ENCODE measurements around the gene RELL1. TPM values are rescaled to one million over a fixed set of nuclear protein-coding genes. Genes with fewer than 3 reads are reported as not detected.

Gene RELL1
- polyA plus RNA-seq, 1 donor from 2014 or later = 0.86 TPM

DNA sequence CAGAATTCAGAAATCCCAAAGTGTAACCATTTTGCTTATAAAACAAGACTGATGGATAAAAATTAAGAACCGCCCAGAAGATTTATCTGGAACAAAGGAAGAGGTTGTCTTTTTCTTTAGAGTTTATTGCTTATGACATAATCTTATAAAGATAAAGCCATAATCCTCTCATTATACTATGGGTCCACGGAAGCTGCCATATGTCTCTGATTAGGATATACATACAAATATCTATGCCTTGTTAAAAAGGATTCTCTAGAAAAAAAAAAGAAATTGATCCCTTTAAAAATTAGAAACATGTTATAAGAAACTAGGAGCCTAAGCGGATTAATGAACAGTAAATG, 70.5 kb downstream of the RELL1 start:
- Mint-ChIP-seq H3K27me3 (no peaks in the 10 kb centered on the region), H3K4me1 (no peaks in the 10 kb centered on the region), H3K4me3 (no peak overlapping the region), H3K9me3 (no peaks in the 10 kb centered on the region), H3K36me3 (no peaks in the 10 kb centered on the region), H3K27ac (no peak overlapping the region)

DNA sequence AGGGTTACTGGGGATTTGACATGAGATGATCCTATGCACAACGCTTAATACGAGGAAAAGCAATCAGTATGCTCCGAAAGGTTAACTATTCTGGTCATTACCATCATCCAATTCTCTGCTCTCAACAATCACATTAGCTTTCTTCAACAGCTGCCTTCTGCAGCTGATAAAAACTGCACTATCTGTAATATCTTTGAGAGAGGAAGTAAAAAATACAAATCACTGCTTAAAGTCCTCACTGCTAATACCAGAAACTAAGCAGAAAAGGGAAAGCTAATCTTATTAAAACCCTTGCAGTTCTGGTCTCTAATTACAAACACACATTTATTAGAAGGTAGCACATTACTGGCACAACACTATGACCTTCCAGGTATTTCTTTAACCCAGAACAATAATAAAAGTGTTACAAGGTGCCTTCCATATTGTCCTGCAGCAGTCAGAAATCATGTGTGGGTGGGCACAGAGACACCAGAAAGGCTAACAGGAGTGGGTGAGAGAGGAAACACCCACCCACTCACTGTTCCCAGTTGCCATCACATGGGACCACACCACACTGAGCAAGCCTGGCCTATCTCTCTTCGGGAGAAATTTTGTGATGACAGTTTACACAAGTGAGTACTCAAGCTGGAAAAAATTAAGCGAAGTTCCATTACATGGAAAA, 71.0 kb downstream of the RELL1 start:
- Mint-ChIP-seq H3K4me3 (no peak overlapping the region), H3K27ac (peak overlapping the region in 1 of 3 donors; percentile 15)

DNA sequence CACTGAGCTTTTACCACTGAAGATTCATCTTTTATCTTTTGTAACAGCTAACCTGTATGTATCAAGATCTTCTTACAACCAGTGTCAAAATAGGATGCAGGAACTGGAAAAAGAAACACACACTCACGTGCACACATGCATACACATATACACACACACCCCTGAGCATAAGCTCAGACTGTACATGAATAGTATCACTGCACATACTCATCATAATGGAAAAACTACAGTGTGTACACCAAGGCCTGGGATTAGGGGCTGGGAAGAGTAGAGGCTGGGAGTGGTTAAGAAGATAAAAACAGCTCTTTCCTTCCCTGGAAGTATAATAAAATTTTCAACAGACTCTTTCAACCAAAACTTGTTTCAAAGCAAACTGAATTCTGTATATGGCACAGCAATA, 73.4 kb downstream of the RELL1 start:
- H3K9me3 Mint-ChIP-seq = peaks cover 0 to 2% (median 0%) of the 10 kb centered on the region in 3 donors
- H3K27me3 Mint-ChIP-seq = no peaks in the 10 kb centered on the region
- no peak overlapping the region for H3K4me3 Mint-ChIP-seq
- no peaks in the 10 kb centered on the region for H3K36me3 Mint-ChIP-seq
- H3K27ac Mint-ChIP-seq = peak overlapping the region in 1 of 3 donors; percentile 24
- H3K4me1 Mint-ChIP-seq = no peaks in the 10 kb centered on the region

More for the DNA sequence above, 71.0 kb downstream of the RELL1 start:
- Mint-ChIP-seq H3K9me3 (no peaks in the 10 kb centered on the region), H3K27me3 (no peaks in the 10 kb centered on the region), H3K36me3 (no peaks in the 10 kb centered on the region), H3K4me1 (no peaks in the 10 kb centered on the region)

DNA sequence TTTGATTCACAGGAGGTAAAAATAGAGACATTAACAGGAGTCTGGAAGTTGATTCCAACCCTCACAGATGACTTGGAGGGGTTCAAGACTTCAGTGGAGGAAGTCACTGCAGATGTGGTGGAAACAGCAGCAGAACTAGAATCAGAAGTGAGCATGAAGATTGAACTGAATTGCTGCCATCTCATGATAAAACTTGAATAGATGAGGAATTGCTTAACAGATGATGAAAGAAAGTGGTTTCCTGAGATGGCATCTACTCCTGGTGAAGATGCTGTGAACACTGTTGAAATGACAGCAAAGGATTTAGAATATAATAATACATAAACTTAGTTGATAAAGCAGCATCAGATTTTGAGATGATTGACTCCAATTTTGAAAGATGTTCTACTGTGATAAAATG, 76.5 kb downstream of the RELL1 start:
- Mint-ChIP-seq H3K9me3 (peaks cover 0 to 3% (median 2%) of the 10 kb centered on the region in 3 donors), H3K27ac (no peak overlapping the region), H3K27me3 (no peaks in the 10 kb centered on the region), H3K4me1 (no peaks in the 10 kb centered on the region), H3K4me3 (no peak overlapping the region), H3K36me3 (no peaks in the 10 kb centered on the region)

DNA sequence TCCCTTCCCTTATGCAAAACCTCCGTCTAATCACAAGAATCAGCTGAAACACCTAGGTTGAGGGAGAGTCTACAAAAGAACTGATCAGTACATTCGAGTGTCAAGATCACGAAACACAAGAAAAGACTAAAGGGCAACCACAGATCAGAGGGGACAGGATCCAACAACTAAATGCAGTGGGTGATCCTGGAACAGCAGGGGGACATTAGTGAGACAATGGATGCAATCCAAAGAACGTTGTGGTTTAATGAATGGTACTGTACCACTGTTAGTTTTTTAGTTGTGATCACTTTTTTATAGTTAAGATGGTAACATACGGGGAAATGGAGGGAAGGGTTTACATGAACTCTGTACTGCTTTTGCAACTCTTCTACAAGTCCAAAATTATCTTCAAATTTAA, 79.2 kb downstream of the RELL1 start:
- no peaks in the 10 kb centered on the region for H3K27me3 Mint-ChIP-seq
- no peaks in the 10 kb centered on the region for H3K36me3 Mint-ChIP-seq
- peaks cover 0 to 3% (median 2%) of the 10 kb centered on the region in 3 donors for H3K9me3 Mint-ChIP-seq
- peaks cover 0 to 2% (median 0%) of the 10 kb centered on the region in 3 donors for H3K4me1 Mint-ChIP-seq
- no peak overlapping the region for H3K4me3 Mint-ChIP-seq
- H3K27ac Mint-ChIP-seq = no peak overlapping the region

DNA sequence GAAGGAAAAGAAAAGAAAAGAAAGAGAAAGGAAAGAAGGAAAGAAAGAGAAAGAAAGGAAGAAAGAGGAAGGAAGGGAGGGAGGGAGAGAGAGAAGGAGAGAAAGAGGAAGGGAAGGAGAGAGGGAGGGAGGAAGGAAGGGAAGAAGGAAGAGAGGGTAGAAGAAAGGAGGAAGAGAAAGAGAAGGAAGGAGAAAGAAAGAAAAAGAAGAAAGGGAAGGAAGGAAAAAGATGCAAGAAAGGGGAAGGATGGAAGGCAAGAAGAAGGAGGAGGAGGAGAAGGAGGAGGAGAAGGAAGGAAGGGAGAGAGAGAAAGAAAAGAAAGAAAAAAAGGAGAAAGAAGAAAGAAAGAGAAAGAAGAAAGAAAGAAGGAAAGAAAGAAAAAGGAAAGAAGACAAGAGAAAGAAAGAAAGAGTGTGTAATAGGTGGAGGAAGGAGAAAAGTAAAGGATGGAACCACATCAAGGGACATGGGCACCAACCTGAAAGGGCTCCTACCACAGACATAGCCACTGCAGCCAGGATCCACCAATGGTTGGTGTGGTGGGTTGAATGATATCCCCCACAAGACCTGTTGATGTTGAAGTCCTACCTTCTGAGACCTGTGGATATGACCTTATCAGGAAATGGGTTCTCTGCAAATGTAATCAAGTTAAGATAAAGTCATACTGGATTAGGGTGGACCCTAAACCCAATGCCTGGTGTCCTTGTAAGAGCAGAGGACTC, 80.2 kb downstream of the RELL1 start:
- Mint-ChIP-seq H3K9me3 (peaks cover 0 to 3% (median 2%) of the 10 kb centered on the region in 3 donors), H3K4me3 (peak overlapping the region in 1 of 4 donors; percentile 36), H3K27me3 (no peaks in the 10 kb centered on the region), H3K4me1 (peaks cover 0 to 2% (median 0%) of the 10 kb centered on the region in 3 donors), H3K27ac (no peak overlapping the region), H3K36me3 (no peaks in the 10 kb centered on the region)

DNA sequence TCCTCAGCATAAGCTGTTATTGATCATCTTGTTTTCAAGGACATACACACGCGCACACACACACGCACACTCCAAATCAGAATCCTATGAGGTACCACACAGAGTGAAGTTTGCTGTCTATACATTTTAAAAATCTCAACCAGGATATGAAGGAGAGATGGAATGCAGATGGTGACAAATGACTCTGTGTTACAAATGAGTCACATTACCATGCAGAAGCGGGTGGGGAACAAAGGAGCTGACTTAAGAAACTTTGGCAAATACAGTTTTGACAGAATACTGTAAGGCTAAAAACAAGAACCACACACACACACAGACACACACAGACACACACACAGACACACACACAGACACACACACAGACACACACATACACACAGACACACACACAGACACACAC, 81.7 kb downstream of the RELL1 start:
- Mint-ChIP-seq H3K4me1 (peaks cover 0 to 2% (median 0%) of the 10 kb centered on the region in 3 donors), H3K27ac (peak overlapping the region in 1 of 3 donors; percentile 94), H3K4me3 (no peak overlapping the region), H3K36me3 (no peaks in the 10 kb centered on the region), H3K27me3 (no peaks in the 10 kb centered on the region), H3K9me3 (peaks cover 0 to 3% (median 2%) of the 10 kb centered on the region in 3 donors)

DNA sequence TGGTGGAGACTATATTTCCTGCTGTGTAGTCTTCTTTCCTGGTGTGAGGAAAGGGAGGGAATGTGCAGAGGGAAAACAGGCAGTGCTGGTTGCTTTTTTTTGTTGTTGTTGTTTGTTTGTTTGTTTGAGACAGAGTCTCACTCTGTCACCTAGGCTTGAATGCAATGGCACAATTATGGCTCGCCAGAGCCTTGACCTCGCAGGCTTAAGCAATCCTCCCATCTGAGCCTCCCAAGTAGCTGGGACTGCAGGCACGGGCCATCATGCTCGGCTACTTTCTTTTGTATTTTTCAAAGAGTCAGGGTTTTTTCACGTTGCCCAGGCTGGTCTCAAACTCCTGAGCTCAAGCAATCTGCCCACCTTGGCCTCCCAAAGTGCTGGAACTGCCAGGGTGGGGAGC, 82.5 kb downstream of the RELL1 start:
- Mint-ChIP-seq H3K27me3 (no peaks in the 10 kb centered on the region), H3K4me3 (no peak overlapping the region), H3K27ac (no peak overlapping the region), H3K9me3 (peaks cover 0 to 3% (median 0%) of the 10 kb centered on the region in 3 donors), H3K36me3 (no peaks in the 10 kb centered on the region), H3K4me1 (peaks cover 0 to 2% (median 0%) of the 10 kb centered on the region in 3 donors)

DNA sequence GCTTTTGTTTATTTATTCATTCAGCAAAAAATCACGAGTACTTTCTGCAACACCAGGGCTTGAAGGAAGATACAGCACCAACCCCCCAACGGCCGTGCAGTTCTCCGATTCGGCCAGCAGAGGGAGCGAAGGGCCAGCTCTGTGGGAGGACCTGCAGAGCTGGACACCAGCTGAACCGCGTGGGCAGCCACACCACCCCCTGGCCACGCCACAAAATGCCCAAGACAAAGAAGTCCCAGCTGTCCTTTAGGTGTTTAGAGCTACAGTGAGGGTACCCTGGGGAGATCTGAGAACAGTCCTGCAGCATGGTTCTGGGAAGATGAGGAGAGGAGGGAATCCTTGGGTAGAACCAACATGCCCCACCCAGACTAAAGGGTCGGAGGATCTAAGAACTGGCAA, 83.1 kb downstream of the RELL1 start:
- H3K4me1 Mint-ChIP-seq = peaks cover 0 to 2% (median 0%) of the 10 kb centered on the region in 3 donors
- no peaks in the 10 kb centered on the region for H3K36me3 Mint-ChIP-seq
- no peak overlapping the region for H3K4me3 Mint-ChIP-seq
- no peaks in the 10 kb centered on the region for H3K27me3 Mint-ChIP-seq
- H3K27ac Mint-ChIP-seq = peak overlapping the region in 1 of 3 donors; percentile 31
- H3K9me3 Mint-ChIP-seq = peaks cover 0 to 3% (median 0%) of the 10 kb centered on the region in 3 donors

DNA sequence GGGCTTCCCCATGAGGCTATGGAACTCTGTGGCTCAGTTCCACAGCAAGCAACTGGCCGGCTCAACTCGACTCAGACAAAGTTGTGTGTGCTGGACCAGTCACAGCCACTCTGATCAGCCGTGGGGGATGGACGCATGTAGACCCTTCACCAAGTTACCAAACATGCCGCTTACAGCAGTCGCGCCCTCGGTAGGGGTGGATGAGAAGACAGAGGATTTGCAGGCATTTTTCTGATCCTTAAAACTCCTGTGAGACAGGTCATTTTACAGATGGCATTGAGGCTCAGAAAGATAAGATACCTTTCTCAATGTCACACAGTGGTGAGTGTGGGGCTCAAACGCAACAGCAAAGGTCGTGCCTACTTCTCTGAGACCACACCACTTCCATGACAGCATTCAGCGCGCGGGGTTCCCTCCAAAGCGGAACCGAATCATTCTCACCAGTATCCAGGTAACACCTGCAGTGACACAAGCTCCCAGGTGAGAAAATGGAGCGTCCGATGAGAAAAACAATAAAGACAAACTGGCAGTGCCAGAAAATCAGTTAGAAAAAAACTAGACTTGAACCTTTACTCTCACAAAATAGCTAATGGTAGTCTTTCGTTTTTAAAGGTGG, 83.6 kb downstream of the RELL1 start:
- Mint-ChIP-seq H3K4me3 (no peak overlapping the region), H3K36me3 (no peaks in the 10 kb centered on the region), H3K4me1 (peaks cover 0 to 2% (median 0%) of the 10 kb centered on the region in 3 donors), H3K27ac (no peak overlapping the region), H3K9me3 (peaks cover 0 to 3% (median 0%) of the 10 kb centered on the region in 3 donors), H3K27me3 (no peaks in the 10 kb centered on the region)

DNA sequence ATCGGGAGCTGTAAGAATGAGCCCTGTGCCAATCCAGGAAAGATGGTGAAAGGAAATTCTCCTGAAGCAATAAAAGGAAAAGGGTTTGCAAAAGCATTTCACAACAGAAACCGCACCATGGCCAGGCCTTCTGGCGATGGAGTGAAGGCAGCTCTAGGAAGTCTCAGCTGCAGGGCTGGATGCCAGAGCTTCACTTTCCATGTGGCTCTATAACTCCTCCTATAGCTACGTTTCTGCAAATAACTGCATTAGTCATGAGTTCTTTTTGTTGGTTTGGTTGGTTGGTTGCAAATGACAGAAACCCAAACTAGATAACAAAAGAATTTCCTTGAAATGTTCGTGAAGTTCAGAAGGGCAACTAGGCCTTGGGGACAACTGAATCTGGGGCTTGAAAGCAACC, 84.6 kb downstream of the RELL1 start:
- Mint-ChIP-seq H3K4me3 (no peak overlapping the region), H3K36me3 (no peaks in the 10 kb centered on the region), H3K9me3 (no peaks in the 10 kb centered on the region), H3K27me3 (no peaks in the 10 kb centered on the region), H3K27ac (peak overlapping the region in 1 of 3 donors; percentile 6), H3K4me1 (peaks cover 0 to 2% (median 0%) of the 10 kb centered on the region in 3 donors)

DNA sequence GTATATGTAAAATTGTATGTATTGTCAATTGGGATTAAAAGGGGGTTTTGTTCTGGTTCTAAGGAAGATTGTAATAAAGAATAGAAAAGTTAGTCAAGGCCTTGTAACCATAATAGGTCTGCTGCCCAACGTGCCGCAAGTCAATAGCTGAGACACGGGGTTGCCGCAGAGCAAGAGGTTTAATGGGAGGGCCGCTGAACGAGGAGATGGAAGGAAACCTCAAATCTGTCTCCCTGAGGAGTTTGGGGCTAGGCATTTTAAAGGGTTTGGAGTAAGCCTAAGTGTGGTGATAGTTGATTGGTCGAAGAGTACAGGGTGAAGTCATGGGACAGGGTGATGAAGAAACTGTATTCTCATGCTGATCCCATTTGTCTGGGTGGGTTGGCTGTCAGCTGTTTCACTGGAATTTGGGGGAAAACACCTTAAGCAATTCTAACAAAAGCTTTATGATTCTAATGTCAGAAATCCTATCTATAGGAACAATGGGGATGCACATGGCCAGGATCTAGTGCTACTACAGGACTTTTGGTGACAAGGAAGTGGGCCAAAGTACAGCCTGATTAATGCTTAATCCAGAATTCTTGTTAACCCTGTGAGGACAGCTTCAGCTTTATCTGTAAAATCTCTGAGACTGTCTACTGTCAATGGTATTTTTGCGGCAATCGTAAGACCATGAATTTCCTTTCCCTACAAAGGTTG, 86.9 kb downstream of the RELL1 start:
- no peaks in the 10 kb centered on the region for H3K36me3 Mint-ChIP-seq
- H3K27me3 Mint-ChIP-seq = no peaks in the 10 kb centered on the region
- H3K4me1 Mint-ChIP-seq = peaks cover 0 to 2% (median 0%) of the 10 kb centered on the region in 3 donors
- H3K9me3 Mint-ChIP-seq = no peaks in the 10 kb centered on the region
- no peak overlapping the region for H3K27ac Mint-ChIP-seq
- no peak overlapping the region for H3K4me3 Mint-ChIP-seq

DNA sequence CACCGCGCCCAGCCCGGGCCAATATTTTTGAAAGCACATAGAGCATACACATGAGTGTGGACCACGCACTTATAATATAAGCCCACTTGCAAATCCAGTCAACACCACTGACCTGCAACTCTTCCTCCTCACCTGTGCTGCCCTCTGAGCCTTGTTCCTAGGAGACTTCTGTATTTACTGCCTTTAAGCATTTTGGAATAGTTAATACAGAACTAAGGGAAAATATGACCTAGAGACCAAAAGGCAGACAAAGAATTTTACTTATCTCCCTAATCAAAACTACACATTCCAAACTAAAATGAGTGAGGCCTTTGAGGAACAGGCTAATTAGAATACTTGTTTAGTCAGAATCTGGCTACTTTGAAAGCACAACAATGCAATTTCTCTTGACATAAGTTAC, 89.1 kb downstream of the RELL1 start:
- no peaks in the 10 kb centered on the region for H3K27me3 Mint-ChIP-seq
- H3K4me3 Mint-ChIP-seq = no peak overlapping the region
- H3K27ac Mint-ChIP-seq = no peak overlapping the region

DNA sequence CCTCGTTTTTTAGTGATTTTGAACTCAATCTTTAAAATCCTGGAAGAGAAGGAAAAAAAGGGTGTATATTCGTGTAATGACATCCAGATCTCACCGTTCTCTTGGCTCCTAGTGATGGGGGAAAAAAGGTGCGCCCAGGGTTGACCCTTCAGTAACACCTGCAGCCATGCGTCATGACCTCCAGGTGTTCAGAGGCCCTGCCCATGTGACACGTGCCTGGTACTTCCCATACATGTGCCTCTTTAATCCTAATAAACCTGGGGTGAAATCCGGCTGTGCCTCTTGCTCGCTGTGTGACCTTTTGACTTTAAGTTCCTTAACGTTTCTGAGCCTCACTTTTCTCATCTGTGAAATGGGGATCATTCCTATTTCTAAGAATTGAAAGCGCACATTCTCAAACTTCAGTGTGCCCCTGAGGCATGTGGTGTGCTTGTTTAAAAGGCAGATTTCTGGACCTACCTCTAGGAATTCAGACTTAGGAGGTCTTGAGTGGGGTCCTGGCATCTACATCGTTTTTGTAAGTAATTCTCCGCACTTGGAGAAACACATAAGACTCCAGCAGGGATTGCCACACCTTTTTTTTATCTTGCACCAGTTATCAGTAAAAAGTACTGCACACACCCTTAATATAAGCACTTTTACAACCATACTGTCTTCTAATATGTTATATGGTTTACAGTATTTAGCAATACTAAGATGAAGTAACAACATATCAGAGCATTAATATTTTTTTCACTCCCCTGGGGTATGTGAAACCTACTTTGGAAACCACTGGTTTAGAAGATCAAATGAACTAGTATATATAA, 90.1 kb downstream of the RELL1 start:
- H3K9me3 Mint-ChIP-seq = no peaks in the 10 kb centered on the region
- H3K4me3 Mint-ChIP-seq = no peak overlapping the region
- H3K36me3 Mint-ChIP-seq = no peaks in the 10 kb centered on the region
- no peaks in the 10 kb centered on the region for H3K27me3 Mint-ChIP-seq
- no peak overlapping the region for H3K27ac Mint-ChIP-seq
- no peaks in the 10 kb centered on the region for H3K4me1 Mint-ChIP-seq

More for the DNA sequence above, 89.1 kb downstream of the RELL1 start:
- no peaks in the 10 kb centered on the region for H3K9me3 Mint-ChIP-seq
- no peaks in the 10 kb centered on the region for H3K4me1 Mint-ChIP-seq
- H3K36me3 Mint-ChIP-seq = no peaks in the 10 kb centered on the region
